ENCODE data around the gene LYVE1.

Gene LYVE1

DNA sequence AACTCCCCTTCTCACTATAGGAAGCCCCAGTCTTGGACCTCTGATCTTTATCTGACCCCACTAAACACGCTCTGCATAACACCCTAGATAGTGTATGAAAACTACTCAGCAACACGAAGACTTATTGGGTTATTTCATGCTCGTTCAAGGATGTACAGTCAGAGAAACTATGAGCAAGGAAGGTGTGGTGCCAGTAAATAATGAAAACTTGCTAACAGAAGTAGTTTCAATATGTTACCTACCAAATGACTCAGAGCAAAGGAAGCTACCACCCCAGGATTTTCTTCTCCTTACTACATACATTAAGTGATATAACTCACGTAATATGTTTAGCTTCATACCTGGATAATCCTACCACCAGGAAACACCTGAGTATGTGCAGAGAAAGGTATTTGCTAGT, 25.9 kb upstream of the LYVE1 start:
- in situ Hi-C loops (cut with HindIII; ENCODE audit: low sequenced_read_pairs) = no loop called here
- H3K4me3 ChIP-seq (ENCODE audit: low read depth, low read length) = no peak overlapping the region
- no peak for DNase-seq (ENCODE audit: low read depth, low spot score)
- TF ChIP-seq, protein P1, sequence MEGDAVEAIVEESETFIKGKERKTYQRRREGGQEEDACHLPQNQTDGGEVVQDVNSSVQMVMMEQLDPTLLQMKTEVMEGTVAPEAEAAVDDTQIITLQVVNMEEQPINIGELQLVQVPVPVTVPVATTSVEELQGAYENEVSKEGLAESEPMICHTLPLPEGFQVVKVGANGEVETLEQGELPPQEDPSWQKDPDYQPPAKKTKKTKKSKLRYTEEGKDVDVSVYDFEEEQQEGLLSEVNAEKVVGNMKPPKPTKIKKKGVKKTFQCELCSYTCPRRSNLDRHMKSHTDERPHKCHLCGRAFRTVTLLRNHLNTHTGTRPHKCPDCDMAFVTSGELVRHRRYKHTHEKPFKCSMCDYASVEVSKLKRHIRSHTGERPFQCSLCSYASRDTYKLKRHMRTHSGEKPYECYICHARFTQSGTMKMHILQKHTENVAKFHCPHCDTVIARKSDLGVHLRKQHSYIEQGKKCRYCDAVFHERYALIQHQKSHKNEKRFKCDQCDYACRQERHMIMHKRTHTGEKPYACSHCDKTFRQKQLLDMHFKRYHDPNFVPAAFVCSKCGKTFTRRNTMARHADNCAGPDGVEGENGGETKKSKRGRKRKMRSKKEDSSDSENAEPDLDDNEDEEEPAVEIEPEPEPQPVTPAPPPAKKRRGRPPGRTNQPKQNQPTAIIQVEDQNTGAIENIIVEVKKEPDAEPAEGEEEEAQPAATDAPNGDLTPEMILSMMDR (IDR thresholded peaks at IDR 0.05; ENCODE audit: low read depth, low read length) = no peak

DNA sequence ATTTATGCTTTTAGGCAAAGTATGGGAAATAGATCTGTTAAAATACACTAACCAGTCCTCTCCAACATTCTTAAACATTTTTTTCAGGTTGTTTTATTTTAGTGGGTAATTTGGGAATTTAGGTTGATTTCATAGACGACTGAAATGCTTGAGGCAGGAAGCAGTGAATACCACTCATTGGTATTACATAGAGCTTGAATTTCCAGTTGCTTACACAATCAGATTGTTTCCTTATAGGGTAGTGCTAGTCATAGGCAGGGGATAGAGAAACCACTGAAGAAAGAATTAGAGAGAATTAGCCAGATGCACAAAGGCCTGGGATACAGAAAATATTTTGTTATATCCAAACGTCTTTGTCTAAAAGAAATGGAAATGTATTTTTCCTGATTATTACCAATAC, 23.9 kb upstream of the LYVE1 start:
- TF ChIP-seq, protein P1 (IDR thresholded peaks at IDR 0.05; ENCODE audit: low read depth, low read length) = no peak
- DNase-seq (ENCODE audit: low read depth, low spot score) = peak; percentile 91
- no peak overlapping the region for H3K4me3 ChIP-seq (ENCODE audit: low read depth, low read length)
- in situ Hi-C loops (cut with HindIII; ENCODE audit: low sequenced_read_pairs) = no loop called here

DNA sequence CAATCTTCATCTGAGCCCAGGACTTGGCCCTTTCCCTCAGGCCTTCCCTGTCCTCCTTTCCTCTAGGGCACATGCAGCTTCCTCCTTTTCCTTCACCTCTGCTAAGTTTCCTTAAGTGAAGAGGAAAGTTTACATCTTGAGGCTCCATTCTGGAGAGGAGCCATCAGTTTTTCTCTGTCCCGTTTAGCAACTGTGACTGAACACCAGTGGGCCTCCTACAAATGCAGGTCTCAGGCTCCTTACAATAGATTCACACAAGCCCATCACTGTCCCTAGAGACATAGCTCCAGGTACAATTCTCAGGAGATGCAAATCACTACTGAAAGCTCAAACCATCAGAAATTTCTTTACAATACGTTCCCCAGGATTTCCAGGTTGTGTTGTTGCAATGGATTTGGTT, 23.3 kb upstream of the LYVE1 start:
- in situ Hi-C loops (cut with HindIII; ENCODE audit: low sequenced_read_pairs) = no loop called here
- no peak for DNase-seq (ENCODE audit: low read depth, low spot score)
- H3K4me3 ChIP-seq (ENCODE audit: low read depth, low read length) = no peak overlapping the region
- TF ChIP-seq, protein P1 (IDR thresholded peaks at IDR 0.05; ENCODE audit: low read depth, low read length) = no peak

DNA sequence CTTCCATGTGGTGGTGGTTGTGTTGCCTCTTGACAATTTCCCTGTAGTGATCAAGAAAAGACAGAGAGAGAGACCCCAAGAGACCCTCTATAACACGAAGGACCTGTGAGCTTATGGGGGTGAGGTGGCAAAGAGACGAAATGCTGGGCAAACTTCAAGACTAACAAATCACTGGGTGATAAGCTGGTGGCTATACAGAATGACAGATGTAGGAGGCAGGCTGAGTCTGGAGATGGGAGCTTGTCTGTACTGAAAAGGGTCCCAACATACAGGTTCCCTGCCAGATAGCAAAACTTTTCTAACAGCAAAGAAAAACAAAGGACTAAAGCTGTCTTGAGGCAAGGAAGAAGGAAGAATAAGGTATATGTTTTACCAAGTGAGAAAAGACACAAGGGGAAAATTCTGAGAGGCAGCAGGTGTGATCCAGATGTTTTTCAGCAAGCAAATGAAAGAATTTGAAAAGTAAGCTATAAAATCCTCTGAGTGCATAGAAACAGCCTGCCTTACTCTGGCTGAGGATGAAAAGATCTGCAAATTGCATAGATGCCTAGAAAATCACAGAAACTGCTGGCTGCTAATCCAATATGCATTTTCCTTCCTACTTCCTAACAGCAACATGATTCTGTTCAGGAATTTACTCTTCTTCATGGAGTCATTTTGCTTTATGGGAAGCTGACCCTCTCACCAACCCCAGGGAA, 21.9 kb upstream of the LYVE1 start:
- in situ Hi-C loops (cut with HindIII; ENCODE audit: low sequenced_read_pairs) = no loop called here
- TF ChIP-seq, protein P1 (IDR thresholded peaks at IDR 0.05; ENCODE audit: low read depth, low read length) = no peak
- no peak overlapping the region for H3K4me3 ChIP-seq (ENCODE audit: low read depth, low read length)
- DNase-seq (ENCODE audit: low read depth, low spot score) = no peak

DNA sequence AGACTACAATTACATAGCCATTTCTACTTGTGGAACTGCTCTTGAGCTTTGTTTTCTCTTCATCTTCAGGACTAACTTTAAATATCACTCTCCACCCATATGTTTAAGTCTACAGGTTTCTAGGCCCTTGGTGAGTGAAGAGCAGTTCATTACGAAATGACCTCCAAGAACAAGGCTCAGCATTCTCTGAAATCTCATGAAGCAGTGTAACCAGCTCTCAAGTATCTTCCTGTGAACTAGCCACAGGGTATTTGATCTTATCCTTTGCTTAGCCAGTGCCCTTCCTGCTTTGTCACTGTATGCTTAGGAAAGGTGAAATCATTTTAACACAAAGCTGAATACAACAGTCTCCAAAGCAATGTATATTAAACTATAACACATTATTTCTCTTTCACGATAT, 20.4 kb upstream of the LYVE1 start:
- in situ Hi-C loops (cut with HindIII; ENCODE audit: low sequenced_read_pairs) = no loop called here
- no peak overlapping the region for H3K4me3 ChIP-seq (ENCODE audit: low read depth, low read length)
- TF ChIP-seq, protein P1 (IDR thresholded peaks at IDR 0.05; ENCODE audit: low read depth, low read length) = no peak
- no peak for DNase-seq (ENCODE audit: low read depth, low spot score)

DNA sequence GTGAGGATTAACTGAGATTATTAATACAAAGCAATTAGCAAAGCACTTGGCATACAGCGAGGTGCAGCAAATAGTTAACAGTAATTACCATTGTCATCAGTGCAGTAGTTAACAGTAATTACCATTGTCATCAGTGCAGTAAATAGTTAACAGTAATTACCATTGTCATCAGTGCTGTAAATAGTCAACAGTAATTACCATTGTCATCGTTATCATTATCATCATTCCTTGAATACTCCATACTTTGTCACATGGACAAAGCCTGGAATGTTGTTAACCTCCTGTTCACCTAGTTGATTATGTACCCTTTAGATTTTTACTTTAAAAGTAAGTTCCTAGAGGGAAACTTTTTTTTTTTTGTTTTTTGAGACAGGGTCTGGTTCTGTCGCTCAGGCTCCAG, 19.5 kb upstream of the LYVE1 start:
- DNase-seq (ENCODE audit: low read depth, low spot score) = no peak
- no peak overlapping the region for H3K4me3 ChIP-seq (ENCODE audit: low read depth, low read length)
- TF ChIP-seq, protein P1 (IDR thresholded peaks at IDR 0.05; ENCODE audit: low read depth, low read length) = no peak
- in situ Hi-C loops (cut with HindIII; ENCODE audit: low sequenced_read_pairs) = no loop called here

Data from astrocyte of the spinal cord (primary cell).